Measurements from ENCODE around the gene MTHFD1L. TPM values are rescaled to one million over a fixed set of nuclear protein-coding genes. Genes with fewer than 3 reads are reported as not detected.
A peak's percentile ranks its signal among the peaks of the same experiment; 100 is the strongest.
"Not testable (repeated sequence)": the region's sequence is repeated elsewhere in the genome, so short reads cannot be mapped to it uniquely, and the experiment has no call there.

The MTHFD1L gene
- 10 to 100 TPM; 23.0 to 82.3 (median 37.5) TPM for total RNA-seq

DNA sequence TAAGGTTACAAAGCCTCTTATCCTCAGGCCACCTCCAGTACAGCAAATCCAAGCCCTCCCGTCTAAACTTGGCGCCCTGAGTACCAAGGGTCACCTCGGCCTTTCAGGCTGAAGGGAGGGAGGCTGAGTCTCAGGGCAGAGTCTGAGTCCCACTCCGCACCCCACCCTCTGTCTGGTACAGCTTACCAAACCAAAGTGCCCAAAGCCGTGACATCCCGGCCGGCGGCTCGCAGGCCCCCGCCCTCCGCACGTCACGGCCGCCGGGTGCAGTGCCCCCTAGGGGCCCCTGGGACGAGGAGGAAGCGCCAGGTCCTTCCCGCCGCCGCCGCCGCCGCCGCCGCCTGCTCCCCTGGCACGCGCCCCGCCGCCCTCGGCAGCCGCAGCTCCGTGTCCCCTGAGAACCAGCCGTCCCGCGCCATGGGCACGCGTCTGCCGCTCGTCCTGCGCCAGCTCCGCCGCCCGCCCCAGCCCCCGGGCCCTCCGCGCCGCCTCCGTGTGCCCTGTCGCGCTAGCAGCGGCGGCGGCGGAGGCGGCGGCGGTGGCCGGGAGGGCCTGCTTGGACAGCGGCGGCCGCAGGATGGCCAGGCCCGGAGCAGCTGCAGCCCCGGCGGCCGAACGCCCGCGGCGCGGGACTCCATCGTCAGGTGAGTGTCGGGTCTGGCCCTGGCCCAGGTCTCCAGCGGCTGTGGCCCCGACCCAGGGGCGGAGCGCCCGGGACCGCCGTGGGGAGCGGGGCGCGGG is at the start of gene MTHFD1L:
Gene MTHFD1L (plus strand): TSS at position 297 of the 741 bp plus-strand sequence. CDS start 121 bp downstream, at position 418.
- peak; percentile 53 to 73 (median 58) for ATAC-seq (replicated peaks in 6 of 8)
- WGBS, 10 experiments: 0% methylated on average over 1 to 5 of the region's 82 CpGs; no CpG with 5 or more reads in 7 of the 10 experiments
- H3K4me1 ChIP-seq (replicated peaks in 1 of 2): peaks cover 0 to 7% of the 10 kb centered on the region in 2 donors
- peak within 1 kb of the TSS; percentile 64 to 85 (median 66) for H3K4me3 ChIP-seq
- H3K27ac ChIP-seq: peak within 1 kb of the TSS; percentile 90 to 94
- in situ Hi-C loops (cut with MboI; ENCODE audit: low pct_unique_long_range_greater_than_20kb in 2 of 9, low sequenced_read_pairs in 9 of 9, unreplicated experiment in 9 of 9): no loop called here

DNA sequence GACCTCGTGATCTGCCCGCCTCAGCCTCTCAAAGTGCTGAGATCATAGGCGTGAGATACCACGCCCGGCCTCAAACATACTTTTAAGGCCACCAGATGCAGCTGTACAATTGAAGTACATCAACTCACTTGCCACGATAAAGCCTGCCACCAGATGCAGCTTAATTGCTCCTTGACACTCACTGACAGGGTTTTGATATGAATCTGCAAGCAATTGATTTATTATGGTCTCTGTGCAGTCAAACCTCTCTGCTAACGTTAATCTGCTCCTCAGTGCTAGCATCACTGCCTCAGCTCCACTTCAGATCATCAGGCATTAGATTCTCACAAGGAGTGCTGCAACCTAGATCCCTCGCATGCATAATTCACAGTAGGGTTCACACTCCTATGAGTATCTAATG is 48.9 kb upstream of the MTHFD1L start:
- H3K27ac ChIP-seq; H3K4me3 ChIP-seq; H3K4me1 ChIP-seq (replicated peaks in 1 of 2); ATAC-seq (replicated peaks in 6 of 8): not testable (repeated sequence)
- 60 to 100% (median 84%) methylated on average over 1 to 6 of the region's 8 CpGs; no CpG with 5 or more reads in 5 of the 10 experiments for WGBS, 10 experiments
- in situ Hi-C loops (cut with MboI; ENCODE audit: low pct_unique_long_range_greater_than_20kb in 2 of 9, low sequenced_read_pairs in 9 of 9, unreplicated experiment in 9 of 9): loop anchor here (10.0 to 25.0 kb wide), 6 partner anchors 204 to 879 kb away; partner anchors contain the start of genes ULBP3 (in 2 of the 9) and ULBP2 (in 1 of the 9)

DNA sequence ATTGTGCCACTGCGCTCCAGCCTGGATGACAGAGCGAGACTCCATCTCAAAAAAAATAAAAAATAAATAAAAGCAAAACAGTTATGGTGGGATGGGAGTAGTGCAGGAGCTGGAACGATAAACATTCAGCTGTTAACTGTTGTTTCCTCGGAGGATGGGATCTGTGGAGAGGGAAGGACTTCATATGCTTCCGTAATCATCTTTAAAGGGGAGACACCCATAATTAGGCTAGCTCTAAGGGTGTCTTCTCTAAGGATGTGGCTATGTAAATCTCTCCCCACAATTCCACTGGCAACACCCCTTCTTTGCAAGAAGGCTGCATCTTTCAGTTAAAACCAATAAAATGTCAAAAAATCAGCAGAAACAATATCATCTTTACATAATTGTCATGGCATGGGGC is 42.6 kb upstream of the MTHFD1L start:
- in situ Hi-C loops (cut with MboI; ENCODE audit: low pct_unique_long_range_greater_than_20kb in 2 of 9, low sequenced_read_pairs in 9 of 9, unreplicated experiment in 9 of 9): loop anchor here in 6 of 9 experiments (25.0 kb wide), 4 partner anchors 211 to 886 kb away; partner anchors contain the start of genes ULBP3 (in 2 of the 6) and ULBP2 (in 1 of the 6)
- Histone ChIP-seq H3K27ac (no peak overlapping the region), H3K4me1 (replicated peaks in 1 of 2) (no peaks in the 10 kb centered on the region), H3K4me3 (no peak overlapping the region)
- 0 to 98% (median 80%) methylated on average over 1 to 5 of the region's 5 CpGs; no CpG with 5 or more reads in 1 of the 10 experiments for WGBS, 10 experiments
- peak in 3 of 8 experiments; percentile 63 to 95 (median 91) for ATAC-seq (replicated peaks in 6 of 8)

DNA sequence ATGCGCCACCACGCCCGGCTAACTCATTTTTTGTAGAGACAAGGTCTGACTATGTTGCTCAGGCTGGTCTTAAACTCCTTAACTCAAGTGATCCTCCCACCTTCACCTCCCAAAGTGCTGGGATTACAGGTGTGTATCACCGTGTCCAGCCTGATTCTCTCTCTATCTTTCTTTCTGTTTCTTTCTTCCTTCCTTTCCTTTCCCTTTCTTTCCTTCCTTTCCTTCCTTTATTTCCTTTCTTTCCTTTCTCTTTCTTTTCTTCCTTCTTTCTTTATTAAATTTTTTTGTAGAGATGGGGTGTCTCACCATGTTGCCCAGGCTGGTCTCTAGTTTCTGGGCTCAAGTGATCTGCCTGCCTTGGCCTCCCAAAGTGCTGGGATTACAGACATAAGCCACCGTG is 38.7 kb upstream of the MTHFD1L start:
- in situ Hi-C loops (cut with MboI; ENCODE audit: low pct_unique_long_range_greater_than_20kb in 2 of 9, low sequenced_read_pairs in 9 of 9, unreplicated experiment in 9 of 9): no loop called here
- H3K4me1 ChIP-seq (replicated peaks in 1 of 2): no peaks in the 10 kb centered on the region
- ATAC-seq (replicated peaks in 6 of 8): no peak
- 74 to 100% (median 87%) methylated on average over 3 to 5 of the region's 5 CpGs for WGBS, 10 experiments
- no peak overlapping the region for H3K27ac ChIP-seq
- H3K4me3 ChIP-seq: no peak overlapping the region

DNA sequence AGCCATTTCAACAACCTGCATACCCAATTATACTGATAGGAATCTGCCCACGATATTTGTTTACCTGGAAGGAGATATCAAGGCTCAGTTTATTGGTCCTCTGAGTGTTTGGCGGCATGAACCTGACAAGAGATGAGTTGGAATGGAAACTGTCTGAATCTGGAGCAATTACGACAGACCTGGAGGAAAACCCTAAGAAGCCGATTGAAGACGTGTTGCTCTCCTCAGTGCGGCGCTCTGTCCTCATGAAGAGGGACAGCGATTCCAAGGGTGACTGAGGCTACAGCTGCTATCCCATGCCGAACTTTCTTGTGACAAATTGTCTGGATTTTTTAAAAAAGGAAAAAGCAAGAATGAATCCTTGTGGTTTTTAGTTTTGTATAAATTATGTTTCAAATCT is 37.4 kb upstream of the MTHFD1L start:
- H3K4me3 ChIP-seq; H3K4me1 ChIP-seq (replicated peaks in 1 of 2); in situ Hi-C loops (cut with MboI; ENCODE audit: low pct_unique_long_range_greater_than_20kb in 2 of 9, low sequenced_read_pairs in 9 of 9, unreplicated experiment in 9 of 9); H3K27ac ChIP-seq; ATAC-seq (replicated peaks in 6 of 8): not testable (repeated sequence)
- 50 to 100% (median 86%) methylated on average over 1 to 7 of the region's 9 CpGs; no CpG with 5 or more reads in 5 of the 10 experiments for WGBS, 10 experiments

DNA sequence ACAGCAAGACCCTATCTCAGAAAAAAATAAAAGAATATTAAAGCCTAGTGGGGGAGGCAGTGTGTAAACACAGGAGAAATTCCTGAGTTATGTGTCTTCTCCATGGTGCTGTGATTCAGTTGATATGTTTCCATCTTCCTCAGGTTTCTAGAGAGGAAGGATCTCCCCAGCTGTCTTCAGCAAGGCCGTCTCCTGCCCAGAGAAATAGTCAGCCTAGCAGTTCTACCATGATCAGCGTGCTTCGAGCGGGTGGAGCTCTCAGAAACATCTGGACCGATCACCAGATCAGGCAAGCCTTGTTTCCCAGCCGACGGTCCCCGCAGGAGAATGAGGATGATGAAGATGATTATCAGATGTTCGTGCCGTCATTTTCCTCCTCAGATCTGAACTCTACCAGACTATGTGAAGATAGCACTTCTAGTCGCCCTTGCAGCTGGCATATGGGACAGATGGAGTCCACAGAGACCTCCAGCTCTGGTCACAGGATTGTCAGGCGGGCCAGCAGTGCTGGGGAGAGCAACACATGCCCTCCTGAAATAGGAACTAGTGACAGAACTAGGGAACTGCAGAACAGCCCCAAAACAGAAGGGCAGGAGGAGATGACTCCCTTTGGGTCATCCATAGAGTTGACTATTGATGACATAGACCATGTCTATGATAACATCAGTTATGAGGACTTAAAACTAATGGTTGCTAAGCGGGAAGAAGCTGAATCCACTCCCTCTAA is 34.9 kb upstream of the MTHFD1L start:
- in situ Hi-C loops (cut with MboI; ENCODE audit: low pct_unique_long_range_greater_than_20kb in 2 of 9, low sequenced_read_pairs in 9 of 9, unreplicated experiment in 9 of 9): no loop called here
- no peak overlapping the region for H3K4me3 ChIP-seq
- no peaks in the 10 kb centered on the region for H3K4me1 ChIP-seq (replicated peaks in 1 of 2)
- 20 to 100% (median 96%) methylated on average over 1 to 11 of the region's 13 CpGs; no CpG with 5 or more reads in 2 of the 10 experiments for WGBS, 10 experiments
- no peak overlapping the region for H3K27ac ChIP-seq
- peak in 2 of 8 experiments; percentile 70 to 94 for ATAC-seq (replicated peaks in 6 of 8)

DNA sequence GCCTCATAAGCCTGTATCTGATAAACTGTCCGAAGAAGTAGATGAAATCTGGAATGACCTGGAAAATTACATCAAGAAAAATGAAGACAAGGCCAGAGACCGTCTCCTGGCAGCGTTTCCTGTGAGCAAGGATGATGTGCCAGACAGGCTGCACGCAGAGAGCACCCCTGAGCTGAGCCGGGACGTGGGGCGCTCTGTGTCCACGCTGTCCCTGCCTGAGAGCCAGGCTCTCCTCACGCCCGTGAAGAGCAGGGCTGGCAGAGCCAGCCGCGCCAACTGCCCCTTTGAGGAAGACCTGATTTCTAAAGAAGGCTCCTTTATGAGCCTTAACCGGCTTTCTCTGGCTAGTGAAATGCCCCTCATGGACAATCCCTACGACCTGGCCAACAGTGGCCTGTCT is 33.9 kb upstream of the MTHFD1L start:
- Histone ChIP-seq H3K27ac (no peak overlapping the region), H3K4me1 (replicated peaks in 1 of 2) (no peaks in the 10 kb centered on the region), H3K4me3 (no peak overlapping the region)
- no peak for ATAC-seq (replicated peaks in 6 of 8)
- in situ Hi-C loops (cut with MboI; ENCODE audit: low pct_unique_long_range_greater_than_20kb in 2 of 9, low sequenced_read_pairs in 9 of 9, unreplicated experiment in 9 of 9): no loop called here
- 53 to 100% (median 94%) methylated on average over 1 to 6 of the region's 14 CpGs; no CpG with 5 or more reads in 2 of the 10 experiments for WGBS, 10 experiments

DNA sequence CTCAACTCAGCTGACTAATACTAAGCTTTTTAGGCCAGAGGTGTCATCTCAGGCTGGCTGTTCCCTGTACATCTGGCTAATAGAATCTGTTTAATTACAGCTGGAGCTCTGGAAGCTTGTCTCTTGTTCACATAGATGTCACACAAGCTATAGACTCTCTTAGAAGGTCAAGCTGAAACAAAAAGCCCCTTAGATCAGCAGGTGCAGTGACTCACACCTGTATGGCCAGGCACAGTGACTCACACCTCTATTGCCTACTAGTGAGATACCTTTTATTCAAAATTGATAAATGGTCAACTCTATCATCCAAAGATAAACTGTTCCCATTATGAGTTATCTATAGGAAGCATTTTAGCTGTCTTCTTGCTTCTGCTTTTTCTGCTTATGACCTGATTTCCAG is 29.9 kb upstream of the MTHFD1L start:
- in situ Hi-C loops (cut with MboI; ENCODE audit: low pct_unique_long_range_greater_than_20kb in 2 of 9, low sequenced_read_pairs in 9 of 9, unreplicated experiment in 9 of 9): no loop called here
- H3K4me3 ChIP-seq: no peak overlapping the region
- no peaks in the 10 kb centered on the region for H3K4me1 ChIP-seq (replicated peaks in 1 of 2)
- H3K27ac ChIP-seq: no peak overlapping the region
- ATAC-seq (replicated peaks in 6 of 8): peak in 1 of 8 experiments; percentile 21

DNA sequence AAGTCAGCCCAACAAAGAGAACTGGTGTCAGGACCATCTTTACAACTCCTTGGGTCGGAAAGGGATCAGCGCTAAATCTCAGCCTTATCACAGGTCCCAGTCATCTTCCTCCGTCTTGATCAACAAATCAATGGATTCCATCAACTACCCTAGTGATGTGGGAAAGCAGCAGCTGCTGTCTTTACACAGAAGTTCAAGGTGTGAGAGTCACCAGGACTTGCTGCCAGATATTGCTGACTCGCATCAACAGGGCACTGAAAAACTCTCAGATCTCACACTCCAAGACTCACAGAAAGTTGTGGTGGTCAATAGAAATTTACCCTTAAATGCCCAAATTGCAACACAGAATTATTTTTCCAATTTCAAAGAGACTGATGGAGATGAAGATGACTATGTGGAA is 25.3 kb upstream of the MTHFD1L start:
- Histone ChIP-seq H3K27ac (no peak overlapping the region), H3K4me1 (replicated peaks in 1 of 2) (no peaks in the 10 kb centered on the region), H3K4me3 (no peak overlapping the region)
- in situ Hi-C loops (cut with MboI; ENCODE audit: low pct_unique_long_range_greater_than_20kb in 2 of 9, low sequenced_read_pairs in 9 of 9, unreplicated experiment in 9 of 9): no loop called here
- ATAC-seq (replicated peaks in 6 of 8): no peak
- 77 to 100% (median 100%) methylated on average over 1 to 2 of the region's 4 CpGs; no CpG with 5 or more reads in 4 of the 10 experiments for WGBS, 10 experiments

DNA sequence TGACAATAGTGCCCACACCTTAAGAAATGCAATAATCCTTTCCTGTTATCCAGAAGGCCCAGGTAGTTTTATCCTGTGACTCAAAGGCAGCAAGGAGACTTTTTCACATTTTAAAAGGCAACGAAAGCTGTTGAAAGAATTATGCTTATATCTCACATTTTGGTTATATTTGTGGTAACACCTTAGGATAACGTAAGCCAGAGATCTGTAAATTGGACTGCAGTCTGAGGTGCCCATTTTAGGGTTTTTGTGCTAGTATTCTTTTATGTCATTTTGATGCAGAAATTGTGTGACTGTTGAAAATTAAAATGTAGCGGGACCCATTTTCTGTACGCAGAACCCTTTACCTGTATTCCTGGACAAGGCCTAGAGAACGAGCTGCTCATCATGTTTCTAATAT is 24.3 kb upstream of the MTHFD1L start:
- no peak for ATAC-seq (replicated peaks in 6 of 8)
- in situ Hi-C loops (cut with MboI; ENCODE audit: low pct_unique_long_range_greater_than_20kb in 2 of 9, low sequenced_read_pairs in 9 of 9, unreplicated experiment in 9 of 9): no loop called here
- no peaks in the 10 kb centered on the region for H3K4me1 ChIP-seq (replicated peaks in 1 of 2)
- H3K4me3 ChIP-seq: no peak overlapping the region
- WGBS, 10 experiments: 92 to 100% (median 97%) methylated on average over 1 to 5 of the region's 5 CpGs
- no peak overlapping the region for H3K27ac ChIP-seq

DNA sequence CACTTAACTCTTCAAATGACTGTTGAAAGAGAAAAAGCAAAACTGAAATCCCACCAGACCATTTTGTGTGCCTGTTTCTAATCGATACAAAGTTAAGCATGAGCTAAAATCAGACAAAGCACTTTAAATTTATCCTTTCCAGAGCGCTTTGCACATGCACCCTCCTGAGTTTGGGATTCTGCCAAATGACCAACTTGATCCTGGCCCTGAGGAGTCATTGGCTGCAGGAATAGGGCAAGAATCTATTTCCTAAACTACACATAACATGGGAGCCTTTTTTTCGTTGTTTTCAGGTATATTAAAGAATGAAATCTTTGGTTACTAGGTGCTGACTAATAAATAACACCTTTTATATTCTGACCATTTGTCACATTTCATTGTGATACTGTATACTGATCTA is 23.8 kb upstream of the MTHFD1L start:
- peak in 1 of 8 experiments; percentile 26 for ATAC-seq (replicated peaks in 6 of 8)
- Histone ChIP-seq H3K4me1 (replicated peaks in 1 of 2) (no peaks in the 10 kb centered on the region), H3K4me3 (no peak overlapping the region), H3K27ac (no peak overlapping the region)
- in situ Hi-C loops (cut with MboI; ENCODE audit: low pct_unique_long_range_greater_than_20kb in 2 of 9, low sequenced_read_pairs in 9 of 9, unreplicated experiment in 9 of 9): no loop called here
- WGBS, 10 experiments: 28 to 88% (median 76%) methylated on average over 2 to 3 of the region's 3 CpGs; no CpG with 5 or more reads in 1 of the 10 experiments

DNA sequence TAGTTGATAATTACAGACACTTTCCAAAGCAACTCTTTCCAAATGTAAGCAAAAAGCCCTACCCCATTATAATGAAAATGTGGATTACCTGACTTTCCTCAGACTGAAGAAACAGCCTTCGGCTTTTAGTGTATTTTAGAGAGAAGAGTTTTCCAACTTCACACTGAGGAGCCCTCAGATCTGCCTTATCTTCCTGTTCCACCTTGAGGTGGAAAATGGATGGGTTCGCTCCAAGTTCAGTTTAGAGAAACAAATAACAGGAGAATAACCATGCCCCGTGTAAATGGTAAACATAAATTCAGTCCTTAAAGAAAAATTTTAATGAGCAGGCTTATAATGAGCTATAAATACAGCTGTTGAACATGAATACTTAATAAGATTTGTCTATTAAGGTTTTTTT is 21.1 kb upstream of the MTHFD1L start:
- H3K27ac ChIP-seq: no peak overlapping the region
- 80 to 100% (median 88%) methylated on average over 1 to 3 of the region's 3 CpGs for WGBS, 10 experiments
- H3K4me1 ChIP-seq (replicated peaks in 1 of 2): no peaks in the 10 kb centered on the region
- H3K4me3 ChIP-seq: no peak overlapping the region
- no peak for ATAC-seq (replicated peaks in 6 of 8)
- in situ Hi-C loops (cut with MboI; ENCODE audit: low pct_unique_long_range_greater_than_20kb in 2 of 9, low sequenced_read_pairs in 9 of 9, unreplicated experiment in 9 of 9): no loop called here

DNA sequence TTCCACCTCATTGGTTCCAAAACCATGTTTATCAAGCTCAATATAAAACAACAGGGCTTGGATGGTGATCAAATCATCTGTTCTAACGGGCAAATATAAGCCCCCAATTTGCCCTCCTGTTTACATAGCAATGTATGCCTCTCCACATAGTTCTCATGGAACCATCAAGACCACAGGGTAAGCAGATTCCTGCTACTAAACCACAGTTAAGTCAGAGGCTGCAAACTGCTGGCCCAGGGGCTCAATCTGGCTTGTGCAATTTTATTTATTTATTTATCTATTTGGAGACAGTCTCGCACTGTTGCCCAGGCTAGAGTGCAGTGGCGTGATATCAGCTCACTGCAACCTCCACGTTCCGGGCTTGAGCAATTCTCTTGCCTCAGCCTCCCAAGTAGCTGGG is 18.9 kb upstream of the MTHFD1L start:
- Histone ChIP-seq H3K4me3 (no peak overlapping the region), H3K4me1 (replicated peaks in 1 of 2) (no peaks in the 10 kb centered on the region), H3K27ac (no peak overlapping the region)
- ATAC-seq (replicated peaks in 6 of 8): no peak
- WGBS, 10 experiments: 50 to 100% (median 88%) methylated on average over 1 to 5 of the region's 5 CpGs; no CpG with 5 or more reads in 3 of the 10 experiments
- in situ Hi-C loops (cut with MboI; ENCODE audit: low pct_unique_long_range_greater_than_20kb in 2 of 9, low sequenced_read_pairs in 9 of 9, unreplicated experiment in 9 of 9): no loop called here
